Effector CD4-positive, alpha-beta T cell (primary cell): ENCODE measurements around the gene IFT122.

ENCODE experiments used
- DNase-seq: peaks from one replicate; pipeline ENCODE4 v3.0.0-alpha.2; 2020

The IFT122 gene

DNA sequence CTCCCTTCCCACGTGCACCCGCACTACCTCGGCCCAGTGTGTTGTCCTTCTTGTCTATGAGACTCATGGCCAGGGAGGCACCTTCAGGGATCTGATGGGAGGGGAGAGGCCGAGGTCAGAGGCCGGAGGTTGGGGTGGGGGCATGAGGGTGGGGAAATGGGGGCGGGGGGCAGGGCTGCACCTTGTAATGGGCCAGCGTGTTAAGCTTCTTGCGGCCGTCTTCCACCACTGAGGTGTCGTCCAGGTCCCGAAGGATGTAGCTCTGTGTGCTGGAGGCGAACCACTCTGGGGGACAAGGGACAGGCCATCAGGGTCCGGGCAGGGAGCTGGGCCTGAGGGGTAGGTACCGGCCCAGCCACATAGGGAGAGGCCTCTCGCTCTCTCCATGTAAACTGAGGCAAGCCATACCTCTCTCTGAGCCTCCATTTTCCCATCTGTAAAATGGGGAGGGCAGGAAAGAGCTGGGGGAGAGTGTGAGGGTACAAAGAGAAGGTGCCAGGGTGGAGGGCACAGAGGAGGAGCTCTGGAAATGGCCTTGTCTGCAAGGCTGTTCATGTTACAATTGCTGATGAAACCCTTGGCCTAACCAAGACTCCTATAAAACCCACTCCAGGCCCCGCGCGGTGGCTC, 121.7 kb downstream of the IFT122 start:
- no peak for DNase-seq

DNA sequence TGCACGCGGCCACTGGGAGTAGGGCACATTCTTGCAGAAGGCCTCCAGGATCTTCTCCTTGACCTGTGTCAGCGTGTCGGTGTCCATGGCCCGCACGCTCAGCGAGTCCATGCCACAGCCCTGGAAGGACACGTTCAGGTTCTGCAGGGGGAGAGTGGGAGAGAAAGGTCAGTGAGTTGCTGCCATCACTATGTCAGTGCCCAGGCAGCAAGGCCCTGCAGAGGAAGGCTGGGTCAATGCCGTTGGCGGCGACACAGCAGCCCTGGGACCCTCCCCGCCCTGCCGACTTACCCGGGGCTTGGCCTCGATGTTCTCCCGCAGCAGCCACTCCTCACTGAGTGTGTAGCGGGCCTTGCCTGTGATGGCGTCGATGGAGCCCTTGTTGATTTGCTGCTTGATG, 122.8 kb downstream of the IFT122 start:
- DNase-seq, result no peak

DNA sequence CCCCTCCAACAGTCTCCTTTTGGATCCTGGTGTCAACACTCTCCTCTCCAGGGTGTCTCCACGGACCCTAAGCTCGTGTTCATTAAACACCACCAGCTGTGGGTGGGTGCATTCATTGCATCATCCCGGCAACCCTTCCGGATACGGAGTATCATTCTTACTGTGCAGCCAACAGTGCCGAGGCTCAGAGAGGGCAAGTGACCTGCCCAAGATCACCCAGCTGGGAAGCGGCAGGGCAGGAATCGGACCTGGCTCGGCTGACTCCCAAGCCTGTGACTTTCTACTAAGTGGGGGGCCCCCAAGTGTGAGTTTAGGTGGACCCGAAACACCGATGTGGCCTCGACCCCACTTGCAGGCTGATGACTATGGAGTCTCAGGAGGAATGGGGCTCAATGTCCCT, 123.3 kb downstream of the IFT122 start:
- DNase-seq, result no peak

DNA sequence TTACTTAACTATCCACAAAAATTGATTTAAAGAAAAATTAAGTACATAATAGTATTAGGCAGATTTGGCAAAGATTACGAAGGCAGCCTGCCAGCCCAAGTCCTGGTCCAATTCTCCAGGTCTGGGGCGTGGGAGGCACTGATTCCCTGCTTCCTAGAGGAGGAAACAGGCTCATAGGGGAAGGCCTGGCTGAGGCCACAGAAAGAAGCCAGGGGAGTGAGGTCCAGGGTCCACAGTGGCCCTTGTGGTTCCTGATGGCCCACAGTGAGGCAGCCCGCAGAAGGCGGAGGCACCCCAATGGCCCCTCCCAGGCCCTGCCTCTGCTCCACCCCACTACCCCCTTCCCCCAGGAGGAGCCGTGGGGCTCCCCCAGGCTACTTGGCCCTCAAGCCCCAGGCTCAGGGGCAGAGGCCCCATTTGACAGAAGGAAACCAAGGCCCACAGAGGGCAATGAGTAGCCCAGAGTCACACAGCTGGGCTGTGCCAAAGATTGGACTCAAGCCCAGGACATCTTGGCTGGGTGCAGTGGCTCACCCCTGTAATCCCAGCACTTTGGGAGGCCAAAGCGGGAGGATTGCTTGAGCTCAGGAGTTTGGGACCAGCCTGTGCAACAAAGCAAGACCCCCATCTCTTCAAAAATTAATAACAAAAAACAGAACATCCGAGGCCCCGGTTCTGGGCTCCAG, 124.0 kb downstream of the IFT122 start:
- DNase-seq, result no peak

DNA sequence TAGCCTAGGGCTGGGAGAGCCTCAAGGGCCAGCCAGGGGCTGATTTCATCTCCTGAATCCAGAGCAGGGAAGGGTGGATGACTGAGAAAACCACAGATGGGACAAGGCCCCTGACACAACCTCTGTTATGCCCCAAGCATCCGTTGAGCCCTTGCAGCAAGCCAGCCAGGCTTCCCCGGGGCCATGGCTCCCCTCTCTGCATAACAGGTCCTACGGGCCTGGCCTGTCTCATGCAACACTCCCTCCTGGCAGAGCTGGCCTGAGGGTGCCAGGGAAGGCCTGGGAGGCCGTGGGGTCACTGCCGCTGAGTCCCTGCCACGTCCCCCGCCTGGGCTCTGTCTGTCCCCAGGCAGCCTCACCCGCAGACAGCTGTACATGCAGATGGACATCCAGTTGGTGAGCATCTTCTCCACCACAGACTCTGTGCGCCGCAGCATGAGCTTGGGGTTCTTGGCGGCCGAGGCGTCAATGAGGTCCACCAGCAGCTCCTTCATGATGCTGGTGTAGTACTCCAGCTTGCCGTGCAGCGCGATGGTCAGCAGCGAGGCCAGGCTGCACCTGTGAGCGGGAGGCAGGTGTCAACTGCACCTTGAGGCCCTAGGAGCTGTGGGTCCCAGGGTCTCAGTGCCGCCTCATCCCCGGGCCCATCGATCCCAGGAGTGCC, 125.1 kb downstream of the IFT122 start:
- no peak for DNase-seq

DNA sequence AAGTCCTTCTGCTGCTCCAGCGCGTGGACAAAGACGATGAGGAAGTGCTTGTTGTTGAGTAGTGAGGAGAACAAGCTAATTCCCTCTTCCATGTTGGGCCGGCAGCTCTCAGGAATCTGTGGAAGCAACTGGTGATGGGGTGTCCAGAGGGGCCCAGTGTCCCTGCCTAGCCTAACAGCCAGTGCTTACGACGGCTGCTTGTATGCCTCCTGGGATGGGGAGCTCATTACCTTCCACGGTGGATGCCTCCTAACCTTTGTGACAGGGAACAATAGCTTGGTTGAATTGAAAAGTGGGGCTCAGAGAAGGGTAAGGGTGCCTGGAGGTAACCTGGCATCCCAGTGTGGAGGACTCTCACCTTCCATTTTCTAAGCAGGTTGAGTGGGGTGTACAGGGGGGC, 125.9 kb downstream of the IFT122 start:
- no peak for DNase-seq

DNA sequence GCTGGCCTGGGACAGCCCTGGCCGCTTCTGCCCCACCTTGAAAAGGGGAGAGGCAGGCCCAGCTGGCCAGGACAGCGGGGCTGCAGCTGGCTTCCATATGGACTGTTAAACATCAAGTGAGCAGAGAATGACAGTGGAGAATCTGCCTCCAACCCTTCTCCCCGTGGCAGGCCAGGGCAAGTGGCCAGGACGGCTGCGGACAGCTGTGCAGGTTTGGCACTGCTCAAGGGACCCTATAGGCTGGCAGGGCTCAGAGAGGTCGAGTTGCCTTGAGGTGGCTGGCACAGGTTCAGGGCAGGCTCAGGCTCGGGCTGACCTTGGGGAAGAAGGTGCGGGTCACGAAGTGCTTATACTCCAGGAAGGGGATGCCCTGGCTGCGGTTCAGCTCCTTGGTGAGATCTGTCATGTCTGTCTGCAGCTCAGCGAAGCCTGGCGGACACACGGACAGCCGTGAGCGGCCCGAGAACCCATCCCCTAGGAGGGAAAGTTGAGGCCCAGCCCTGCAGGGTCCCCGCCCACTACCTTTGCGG, 127.2 kb downstream of the IFT122 start:
- DNase-seq, result no peak

DNA sequence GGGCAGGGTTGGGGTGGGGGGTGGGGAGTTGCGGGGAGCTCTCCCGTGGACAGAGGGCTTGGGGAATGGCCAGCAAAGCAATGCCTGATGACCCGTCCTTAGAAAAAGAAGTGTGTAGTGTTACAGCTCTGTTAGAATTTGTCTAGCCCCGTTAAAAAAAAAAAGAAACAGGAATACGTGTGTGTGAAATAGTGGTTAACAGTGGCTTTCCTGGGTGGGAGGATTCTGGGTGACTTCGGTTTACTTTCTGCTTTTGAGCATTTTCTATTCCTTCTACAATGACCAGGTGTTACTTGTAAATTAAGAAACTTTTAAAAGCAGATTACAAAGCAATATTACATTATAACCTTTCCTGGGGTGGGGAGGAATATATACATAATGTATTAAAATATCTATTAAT, 127.9 kb downstream of the IFT122 start:
- DNase-seq, result no peak

DNA sequence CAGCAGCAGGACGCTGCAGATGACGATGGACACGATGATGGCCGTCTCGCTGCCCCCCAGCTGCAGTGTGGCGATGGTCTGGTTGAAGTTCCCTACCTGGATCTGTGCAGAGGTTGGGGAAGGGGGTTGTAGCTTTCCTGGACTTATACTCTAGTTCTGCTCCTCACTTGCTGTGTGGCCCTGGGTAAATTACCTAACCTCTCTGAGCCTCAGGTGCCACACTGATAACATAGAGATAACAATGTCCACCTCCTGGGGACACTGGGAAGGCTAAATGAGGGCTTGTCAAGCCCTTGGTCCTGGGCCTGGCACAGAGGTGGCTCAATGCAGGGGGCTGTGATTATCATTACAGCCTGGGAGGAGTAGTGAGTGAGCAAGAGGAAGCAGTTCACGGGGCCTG, 129.8 kb downstream of the IFT122 start:
- no peak for DNase-seq
